Measurements from ENCODE around the gene MRPL49.

Gene MRPL49

DNA sequence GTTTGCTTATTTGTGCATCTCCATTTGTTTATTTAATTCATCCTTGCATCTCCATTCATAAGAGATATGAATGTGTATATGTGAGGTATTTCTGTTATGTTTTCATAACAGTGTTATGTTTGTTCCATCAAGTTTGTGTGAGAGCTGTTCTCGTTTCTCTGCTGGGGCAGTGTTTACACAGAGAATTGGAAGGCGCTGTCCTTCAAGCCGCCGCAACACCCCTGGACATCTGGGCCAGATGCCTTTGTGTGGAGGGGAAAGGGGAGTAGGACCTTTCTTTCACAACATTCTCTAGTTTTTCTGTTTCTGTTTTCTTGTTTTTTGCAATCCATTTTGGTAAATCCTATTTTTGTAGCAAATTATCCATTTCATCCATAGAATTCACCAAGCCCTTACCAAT, 17.5 kb upstream of the MRPL49 start:
- H3K9ac ChIP-seq (ENCODE audit: low read depth, low read length) = no peak overlapping the region
- WGBS = 94% methylated on average over 4 of the region's 4 CpGs
- peaks cover 20% of the 10 kb centered on the region for H3K36me3 ChIP-seq (ENCODE audit: insufficient read depth, low read length)
- H3K9me3 ChIP-seq (ENCODE audit: insufficient read depth, low read depth, low read length) = no peaks in the 10 kb centered on the region
- H3K4me3 ChIP-seq (ENCODE audit: low read length) = no peak overlapping the region
- no peak overlapping the region for H3K27ac ChIP-seq (ENCODE audit: low read depth, low read length)
- no peaks in the 10 kb centered on the region for H3K4me1 ChIP-seq (ENCODE audit: insufficient read depth, low read length)
- H3K27me3 ChIP-seq (ENCODE audit: insufficient read depth, low read length) = no peaks in the 10 kb centered on the region

DNA sequence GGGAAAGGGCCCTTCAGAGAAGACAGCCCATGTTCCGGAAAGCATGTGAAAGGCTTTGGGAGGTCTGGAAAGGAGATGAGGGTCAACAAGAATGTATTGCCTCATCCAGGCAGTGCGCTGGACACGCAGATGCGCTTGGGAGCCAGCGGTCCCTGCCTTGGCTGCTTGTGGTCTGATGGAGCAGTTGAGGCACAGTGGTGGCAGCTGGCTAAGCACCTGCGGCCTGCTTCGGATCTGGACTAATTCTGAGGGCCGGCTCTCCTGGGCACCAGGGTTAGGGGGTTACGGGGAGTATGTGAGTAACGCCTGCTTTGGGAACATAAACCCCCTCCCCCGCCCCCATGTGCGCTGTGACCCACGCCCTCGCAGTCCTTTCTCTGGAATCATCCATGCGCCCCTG, 15.0 kb upstream of the MRPL49 start:
- Histone ChIP-seq H3K4me1 (ENCODE audit: insufficient read depth, low read length) (peaks cover 7% of the 10 kb centered on the region; the same call in 1 of the 2 replicates), H3K27me3 (ENCODE audit: insufficient read depth, low read length) (no peaks in the 10 kb centered on the region), H3K4me3 (ENCODE audit: low read length) (no peak overlapping the region), H3K36me3 (ENCODE audit: insufficient read depth, low read length) (peaks cover 20% of the 10 kb centered on the region), H3K9me3 (ENCODE audit: insufficient read depth, low read depth, low read length) (no peaks in the 10 kb centered on the region), H3K9ac (ENCODE audit: low read depth, low read length) (no peak overlapping the region), H3K27ac (ENCODE audit: low read depth, low read length) (no peak overlapping the region)
- WGBS = 98% methylated on average over 15 of the region's 15 CpGs

DNA sequence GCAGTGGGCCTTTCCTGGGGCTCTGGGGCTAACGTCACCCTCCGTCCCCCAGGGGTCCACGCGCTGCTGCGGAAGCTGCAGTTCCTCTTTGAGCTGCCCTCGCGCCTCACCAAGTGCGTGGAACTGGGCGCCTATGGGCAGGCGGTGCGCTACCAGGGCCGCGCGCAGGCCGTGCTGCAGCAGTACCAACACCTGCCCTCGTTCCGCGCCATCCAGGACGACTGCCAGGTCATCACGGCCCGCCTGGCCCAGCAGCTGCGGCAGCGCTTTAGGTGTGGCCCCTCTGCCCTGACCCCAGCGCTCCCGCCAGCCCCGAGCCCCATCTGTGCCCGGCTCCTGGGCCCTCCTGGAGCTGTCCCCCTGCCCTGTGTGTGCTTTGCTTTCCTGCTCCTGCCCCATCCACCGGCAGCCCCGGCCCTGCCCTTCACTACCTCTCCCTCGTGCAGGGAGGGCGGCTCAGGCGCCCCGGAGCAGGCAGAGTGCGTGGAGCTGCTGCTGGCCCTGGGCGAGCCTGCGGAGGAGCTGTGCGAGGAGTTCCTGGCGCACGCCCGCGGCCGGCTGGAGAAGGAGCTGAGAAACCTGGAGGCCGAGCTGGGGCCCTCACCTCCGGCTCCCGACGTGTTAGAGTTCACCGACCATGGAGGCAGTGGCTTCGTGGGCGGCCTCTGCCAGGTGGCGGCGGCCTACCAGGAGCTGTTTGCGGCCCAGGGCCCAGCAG, 14.2 kb upstream of the MRPL49 start:
- Histone ChIP-seq H3K4me3 (ENCODE audit: low read length) (no peak overlapping the region), H3K9ac (ENCODE audit: low read depth, low read length) (no peak overlapping the region), H3K27me3 (ENCODE audit: insufficient read depth, low read length) (no peaks in the 10 kb centered on the region), H3K9me3 (ENCODE audit: insufficient read depth, low read depth, low read length) (no peaks in the 10 kb centered on the region), H3K36me3 (ENCODE audit: insufficient read depth, low read length) (peaks cover 20% of the 10 kb centered on the region), H3K4me1 (ENCODE audit: insufficient read depth, low read length) (peaks cover 7% of the 10 kb centered on the region; the same call in 1 of the 2 replicates), H3K27ac (ENCODE audit: low read depth, low read length) (no peak overlapping the region)
- WGBS = 96% methylated on average over 52 of the region's 52 CpGs

DNA sequence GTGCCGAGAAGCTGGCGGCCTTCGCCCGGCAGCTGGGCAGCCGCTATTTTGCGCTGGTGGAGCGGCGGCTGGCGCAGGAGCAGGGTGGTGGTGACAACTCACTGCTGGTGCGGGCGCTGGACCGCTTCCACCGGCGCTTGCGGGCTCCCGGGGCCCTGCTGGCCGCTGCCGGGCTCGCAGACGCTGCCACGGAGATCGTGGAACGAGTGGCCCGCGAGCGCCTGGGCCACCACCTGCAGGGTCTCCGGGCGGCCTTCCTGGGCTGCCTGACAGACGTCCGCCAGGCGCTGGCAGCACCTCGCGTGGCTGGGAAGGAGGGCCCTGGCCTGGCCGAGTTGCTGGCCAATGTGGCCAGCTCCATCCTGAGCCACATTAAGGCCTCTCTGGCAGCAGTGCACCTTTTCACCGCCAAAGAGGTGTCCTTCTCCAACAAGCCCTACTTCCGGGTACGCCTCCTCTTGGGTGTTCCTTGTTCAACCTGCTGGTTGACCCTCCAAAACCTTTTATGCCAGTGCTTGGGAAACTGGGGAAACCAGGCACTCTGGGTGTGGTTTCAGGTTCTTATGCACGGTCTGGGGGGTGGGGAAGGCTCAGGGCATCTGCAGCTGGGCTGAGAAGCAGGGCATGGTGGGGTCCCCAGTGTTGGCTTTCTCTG, 13.5 kb upstream of the MRPL49 start:
- H3K9me3 ChIP-seq (ENCODE audit: insufficient read depth, low read depth, low read length) = no peaks in the 10 kb centered on the region
- WGBS = 96% methylated on average over 38 of the region's 38 CpGs
- peaks cover 17% of the 10 kb centered on the region for H3K36me3 ChIP-seq (ENCODE audit: insufficient read depth, low read length)
- peaks cover 7% of the 10 kb centered on the region; the same call in 1 of the 2 replicates for H3K4me1 ChIP-seq (ENCODE audit: insufficient read depth, low read length)
- H3K27ac ChIP-seq (ENCODE audit: low read depth, low read length) = no peak overlapping the region
- no peaks in the 10 kb centered on the region for H3K27me3 ChIP-seq (ENCODE audit: insufficient read depth, low read length)
- H3K4me3 ChIP-seq (ENCODE audit: low read length) = no peak overlapping the region
- H3K9ac ChIP-seq (ENCODE audit: low read depth, low read length) = no peak overlapping the region

DNA sequence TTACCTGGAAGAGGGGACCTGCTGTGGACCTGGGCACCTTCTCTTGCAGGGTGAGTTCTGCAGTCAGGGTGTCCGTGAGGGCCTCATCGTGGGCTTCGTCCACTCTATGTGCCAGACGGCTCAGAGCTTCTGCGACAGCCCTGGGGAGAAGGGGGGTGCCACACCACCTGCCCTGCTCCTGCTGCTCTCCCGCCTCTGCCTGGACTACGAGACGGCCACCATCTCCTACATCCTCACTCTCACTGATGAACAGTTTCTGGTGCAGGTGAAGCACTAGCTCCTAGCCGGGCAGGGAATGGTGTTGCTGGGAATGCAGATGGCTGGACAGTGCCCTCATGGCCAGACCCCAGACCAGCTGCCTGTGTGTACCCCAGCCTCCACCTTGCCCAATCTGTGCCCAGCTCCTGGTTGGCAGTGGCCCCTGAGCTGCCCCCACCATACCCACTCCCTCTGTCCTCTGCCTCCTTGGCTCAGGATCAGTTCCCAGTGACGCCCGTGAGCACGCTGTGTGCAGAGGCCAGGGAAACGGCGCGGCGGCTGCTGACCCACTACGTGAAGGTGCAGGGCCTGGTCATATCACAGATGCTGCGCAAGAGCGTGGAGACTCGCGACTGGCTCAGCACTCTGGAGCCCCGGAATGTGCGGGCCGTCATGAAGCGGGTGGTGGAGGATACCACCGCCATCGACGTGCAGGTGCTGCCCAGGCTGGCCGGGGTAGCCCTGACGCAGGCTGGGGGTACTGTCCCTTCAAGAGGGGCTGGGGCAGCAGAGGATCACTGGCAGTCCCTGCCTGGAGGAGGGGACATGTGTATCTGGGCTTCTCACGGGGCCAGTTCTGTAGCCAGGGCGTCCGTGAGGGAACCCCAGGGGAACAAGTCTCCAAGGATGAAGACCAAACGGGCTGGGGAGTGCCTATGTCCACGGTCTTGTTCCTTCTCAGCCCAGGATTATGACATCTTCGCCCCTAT, 12.6 kb upstream of the MRPL49 start:
- Histone ChIP-seq H3K36me3 (ENCODE audit: insufficient read depth, low read length) (peaks cover 15% of the 10 kb centered on the region), H3K9me3 (ENCODE audit: insufficient read depth, low read depth, low read length) (no peaks in the 10 kb centered on the region), H3K4me1 (ENCODE audit: insufficient read depth, low read length) (peaks cover 7% of the 10 kb centered on the region; the same call in 1 of the 2 replicates), H3K27ac (ENCODE audit: low read depth, low read length) (no peak overlapping the region), H3K27me3 (ENCODE audit: insufficient read depth, low read length) (no peaks in the 10 kb centered on the region), H3K4me3 (ENCODE audit: low read length) (no peak overlapping the region), H3K9ac (ENCODE audit: low read depth, low read length) (no peak overlapping the region)
- 94% methylated on average over 36 of the region's 36 CpGs for WGBS

DNA sequence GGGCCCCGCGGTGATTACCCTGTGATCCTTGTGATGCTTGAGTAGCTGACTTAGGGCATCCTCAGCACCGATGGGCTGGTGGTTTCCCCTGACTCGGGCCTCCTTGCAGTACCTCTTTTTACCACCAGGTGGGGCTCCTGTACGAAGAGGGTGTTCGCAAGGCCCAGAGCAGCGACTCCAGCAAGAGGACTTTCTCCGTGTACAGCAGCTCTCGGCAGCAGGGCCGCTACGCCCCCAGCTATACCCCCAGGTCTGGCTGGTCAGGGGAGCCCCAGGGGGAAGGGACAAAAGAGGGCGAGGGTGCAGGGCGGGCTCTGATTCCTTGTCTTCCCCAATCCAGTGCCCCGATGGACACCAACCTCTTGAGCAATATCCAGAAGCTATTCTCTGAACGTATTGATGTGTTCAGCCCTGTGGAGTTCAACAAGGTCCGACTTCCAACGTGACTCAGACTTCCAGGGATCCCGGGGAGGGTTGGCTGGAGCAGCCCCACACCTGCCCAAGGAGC, 11.7 kb upstream of the MRPL49 start:
- no peak overlapping the region for H3K4me3 ChIP-seq (ENCODE audit: low read length)
- no peaks in the 10 kb centered on the region for H3K9me3 ChIP-seq (ENCODE audit: insufficient read depth, low read depth, low read length)
- no peaks in the 10 kb centered on the region for H3K27me3 ChIP-seq (ENCODE audit: insufficient read depth, low read length)
- no peak overlapping the region for H3K27ac ChIP-seq (ENCODE audit: low read depth, low read length)
- peaks cover 7% of the 10 kb centered on the region; the same call in 1 of the 2 replicates for H3K4me1 ChIP-seq (ENCODE audit: insufficient read depth, low read length)
- peaks cover 18% of the 10 kb centered on the region for H3K36me3 ChIP-seq (ENCODE audit: insufficient read depth, low read length)
- H3K9ac ChIP-seq (ENCODE audit: low read depth, low read length) = no peak overlapping the region
- 27% methylated on average over 18 of the region's 18 CpGs for WGBS

DNA sequence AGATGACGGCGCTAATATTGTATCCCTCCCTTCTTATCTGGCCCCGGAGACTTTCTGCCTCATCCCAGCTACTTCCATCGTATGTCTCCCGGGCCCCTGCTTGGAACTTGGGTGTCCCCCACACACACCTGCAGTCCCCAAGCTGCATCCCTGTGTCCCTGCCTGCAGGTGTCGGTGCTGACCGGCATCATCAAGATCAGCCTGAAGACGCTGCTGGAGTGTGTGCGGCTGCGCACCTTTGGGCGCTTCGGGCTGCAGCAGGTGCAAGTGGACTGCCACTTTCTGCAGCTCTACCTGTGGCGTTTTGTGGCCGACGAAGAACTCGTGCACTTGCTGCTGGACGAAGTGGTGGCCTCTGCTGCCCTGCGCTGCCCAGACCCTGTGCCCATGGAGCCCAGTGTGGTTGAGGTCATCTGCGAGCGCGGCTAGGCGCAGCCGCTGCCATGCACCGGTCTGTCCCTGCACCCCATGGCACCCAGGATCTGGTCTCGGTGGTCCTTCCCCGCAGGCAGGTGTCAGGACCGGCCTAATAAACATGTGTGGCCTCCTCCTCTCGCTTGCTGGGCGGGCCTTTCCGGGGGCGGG, 10.9 kb upstream of the MRPL49 start:
- Histone ChIP-seq H3K27ac (ENCODE audit: low read depth, low read length) (no peak overlapping the region), H3K4me1 (ENCODE audit: insufficient read depth, low read length) (peaks cover 7% of the 10 kb centered on the region; the same call in 1 of the 2 replicates), H3K9ac (ENCODE audit: low read depth, low read length) (no peak overlapping the region), H3K9me3 (ENCODE audit: insufficient read depth, low read depth, low read length) (no peaks in the 10 kb centered on the region), H3K27me3 (ENCODE audit: insufficient read depth, low read length) (no peaks in the 10 kb centered on the region), H3K36me3 (ENCODE audit: insufficient read depth, low read length) (peaks cover 22% of the 10 kb centered on the region), H3K4me3 (ENCODE audit: low read length) (peak overlapping the region; percentile 25)
- 64% methylated on average over 31 of the region's 31 CpGs for WGBS

DNA sequence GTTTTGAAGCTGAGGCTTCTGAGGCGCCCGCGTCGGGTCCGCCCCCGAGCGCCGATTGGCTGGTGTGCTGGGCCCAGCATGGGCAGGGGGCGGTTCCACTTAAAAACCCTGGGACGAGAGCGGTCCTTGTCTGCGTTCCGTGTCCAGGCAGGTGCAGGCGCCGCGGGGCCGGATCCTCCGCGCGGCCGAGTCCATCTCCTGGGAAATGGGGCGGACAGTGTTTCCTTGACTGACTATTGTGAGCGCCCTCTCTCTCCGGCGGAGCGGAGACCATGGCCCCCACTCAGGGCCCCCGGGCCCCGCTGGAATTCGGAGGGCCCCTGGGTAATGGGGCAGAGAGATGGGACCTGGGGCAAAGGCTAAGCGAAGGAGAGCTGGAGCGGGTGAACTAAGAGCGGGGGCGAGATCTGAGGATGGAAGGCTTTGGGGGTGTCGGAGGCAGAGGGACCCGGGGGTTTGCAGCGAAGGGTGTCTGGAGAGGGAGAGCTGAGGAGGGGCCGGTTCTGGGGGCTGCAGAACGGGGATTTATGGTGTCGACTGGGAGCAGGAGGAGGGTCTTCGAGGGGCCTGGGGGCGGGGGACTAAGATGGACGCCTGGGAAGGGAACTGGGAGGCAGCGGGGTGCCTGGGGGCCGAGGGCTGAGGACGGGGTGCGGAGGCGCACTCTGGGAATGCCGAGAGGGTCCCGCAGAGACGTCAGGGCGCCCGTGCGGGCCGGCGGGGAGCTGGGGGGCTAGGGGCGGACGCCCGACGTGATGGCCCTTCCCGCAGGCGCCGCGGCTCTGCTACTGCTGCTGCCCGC, 10.2 kb upstream of the MRPL49 start, which contains the start of gene TM7SF2:
TM7SF2 (plus strand) TSS at position 129 of the 802 bp plus-strand sequence; CDS start at position 273, 144 bp downstream.
- H3K4me3 ChIP-seq (ENCODE audit: low read length) = peak within 1 kb of the TSS; percentile 90
- H3K27ac ChIP-seq (ENCODE audit: low read depth, low read length) = peak within 1 kb of the TSS; percentile 84
- peak within 1 kb of the TSS; percentile 85 for H3K9ac ChIP-seq (ENCODE audit: low read depth, low read length)
- peaks cover 7% of the 10 kb centered on the region; the same call in 1 of the 2 replicates for H3K4me1 ChIP-seq (ENCODE audit: insufficient read depth, low read length)
- H3K9me3 ChIP-seq (ENCODE audit: insufficient read depth, low read depth, low read length) = no peaks in the 10 kb centered on the region
- under 1% methylated on average over 64 of the region's 64 CpGs for WGBS
- H3K36me3 ChIP-seq (ENCODE audit: insufficient read depth, low read length) = peaks cover 22% of the 10 kb centered on the region
- no peaks in the 10 kb centered on the region for H3K27me3 ChIP-seq (ENCODE audit: insufficient read depth, low read length)

DNA sequence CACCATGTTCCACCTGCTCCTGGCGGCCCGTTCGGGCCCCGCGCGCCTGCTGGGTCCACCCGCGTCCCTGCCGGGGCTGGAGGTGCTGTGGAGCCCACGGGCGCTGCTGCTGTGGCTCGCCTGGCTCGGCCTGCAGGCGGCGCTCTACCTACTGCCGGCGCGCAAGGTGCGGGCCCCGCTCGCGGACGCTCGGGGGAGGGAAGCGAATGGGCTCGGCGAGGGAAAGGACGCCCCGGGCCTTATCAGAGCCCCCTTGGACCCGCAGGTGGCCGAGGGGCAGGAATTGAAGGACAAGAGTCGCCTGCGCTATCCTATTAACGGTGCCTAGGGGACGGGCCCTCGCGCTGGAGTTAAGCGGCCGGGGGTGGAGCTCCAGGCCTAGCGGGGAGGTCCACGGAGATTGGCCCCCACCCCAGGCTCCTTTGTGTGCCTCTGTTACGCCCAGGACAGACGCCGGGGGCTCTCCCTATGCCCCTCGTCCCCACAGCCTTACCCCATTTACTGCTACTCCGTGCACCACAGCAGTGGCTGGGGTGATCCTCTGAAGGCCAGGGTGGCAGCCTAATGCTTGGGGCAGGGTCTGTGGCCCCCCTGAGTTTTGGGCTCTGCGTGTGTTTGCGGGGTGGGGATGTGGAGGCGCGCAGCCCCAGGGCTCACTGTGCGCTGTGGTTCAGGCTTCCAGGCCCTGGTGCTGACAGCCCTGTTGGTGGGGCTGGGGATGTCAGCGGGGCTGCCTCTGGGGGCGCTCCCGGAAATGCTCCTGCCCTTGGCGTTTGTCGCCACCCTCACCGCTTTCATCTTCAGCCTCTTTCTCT, 9.4 kb upstream of the MRPL49 start:
- peak overlapping the region; percentile 90 for H3K4me3 ChIP-seq (ENCODE audit: low read length)
- peaks cover 22% of the 10 kb centered on the region for H3K36me3 ChIP-seq (ENCODE audit: insufficient read depth, low read length)
- peak overlapping the region; percentile 84; the same call in 1 of the 2 replicates for H3K27ac ChIP-seq (ENCODE audit: low read depth, low read length)
- H3K9ac ChIP-seq (ENCODE audit: low read depth, low read length) = peak overlapping the region; percentile 85
- no peaks in the 10 kb centered on the region for H3K27me3 ChIP-seq (ENCODE audit: insufficient read depth, low read length)
- H3K4me1 ChIP-seq (ENCODE audit: insufficient read depth, low read length) = peaks cover 7% of the 10 kb centered on the region; the same call in 1 of the 2 replicates
- 3% methylated on average over 57 of the region's 57 CpGs for WGBS
- no peaks in the 10 kb centered on the region for H3K9me3 ChIP-seq (ENCODE audit: insufficient read depth, low read depth, low read length)
